Measurements from ENCODE around the gene MRAP.

Gene MRAP

GRCh38 chr21:32298148-32298559 lies 501 bp upstream of the MRAP start:
- no peak for TF ChIP-seq CTCF (IDR thresholded peaks at IDR 0.05; ENCODE audit: low read depth, low read length)
- H3K4me3 ChIP-seq (replicated peaks in 1 of 2; ENCODE audit: low read depth in 2 of 2, low read length in 2 of 2), result no peak overlapping the region
- DNase-seq (ENCODE audit: low read depth in 2 of 2), result peak; percentile 23 to 73

- H3K4me3 ChIP-seq (replicated peaks in 1 of 2; ENCODE audit: low read depth in 2 of 2, low read length in 2 of 2), result no peak overlapping the region
- no peak for TF ChIP-seq CTCF (IDR thresholded peaks at IDR 0.05; ENCODE audit: low read depth, low read length)
- no peak for DNase-seq (ENCODE audit: low read depth in 2 of 2)
Observed at GRCh38 chr21:32299695-32300094, 1.0 kb downstream of the MRAP start.

- TF ChIP-seq CTCF (IDR thresholded peaks at IDR 0.05; ENCODE audit: low read depth, low read length), result no peak
- DNase-seq (ENCODE audit: low read depth in 2 of 2), result no peak
- no peak overlapping the region for H3K4me3 ChIP-seq (replicated peaks in 1 of 2; ENCODE audit: low read depth in 2 of 2, low read length in 2 of 2)
Observed at GRCh38 chr21:32300117-32300681, 1.5 kb downstream of the MRAP start.

GRCh38 chr21:32301596-32301995 lies 2.9 kb downstream of the MRAP start:
- no peak overlapping the region for H3K4me3 ChIP-seq (replicated peaks in 1 of 2; ENCODE audit: low read depth in 2 of 2, low read length in 2 of 2)
- DNase-seq (ENCODE audit: low read depth in 2 of 2), result no peak
- no peak for TF ChIP-seq CTCF (IDR thresholded peaks at IDR 0.05; ENCODE audit: low read depth, low read length)

- no peak overlapping the region for H3K4me3 ChIP-seq (replicated peaks in 1 of 2; ENCODE audit: low read depth in 2 of 2, low read length in 2 of 2)
- TF ChIP-seq CTCF (IDR thresholded peaks at IDR 0.05; ENCODE audit: low read depth, low read length), result no peak
- DNase-seq (ENCODE audit: low read depth in 2 of 2), result no peak
Observed at GRCh38 chr21:32302560-32302959, 3.9 kb downstream of the MRAP start.

- DNase-seq (ENCODE audit: low read depth in 2 of 2), result no peak
- no peak overlapping the region for H3K4me3 ChIP-seq (replicated peaks in 1 of 2; ENCODE audit: low read depth in 2 of 2, low read length in 2 of 2)
- TF ChIP-seq CTCF (IDR thresholded peaks at IDR 0.05; ENCODE audit: low read depth, low read length), result no peak
Observed at GRCh38 chr21:32303385-32303784, 4.7 kb downstream of the MRAP start.

GRCh38 chr21:32304998-32305397 lies 6.3 kb downstream of the MRAP start:
- no peak for TF ChIP-seq CTCF (IDR thresholded peaks at IDR 0.05; ENCODE audit: low read depth, low read length)
- H3K4me3 ChIP-seq (replicated peaks in 1 of 2; ENCODE audit: low read depth in 2 of 2, low read length in 2 of 2), result no peak overlapping the region
- DNase-seq (ENCODE audit: low read depth in 2 of 2), result no peak

All from cardiac fibroblast (primary cell).